ENCODE results near the gene KIF3B.
"Not testable (repeated sequence)": the region's sequence is repeated elsewhere in the genome, so short reads cannot be mapped to it uniquely, and the experiment has no call there.

KIF3B gene

DNA sequence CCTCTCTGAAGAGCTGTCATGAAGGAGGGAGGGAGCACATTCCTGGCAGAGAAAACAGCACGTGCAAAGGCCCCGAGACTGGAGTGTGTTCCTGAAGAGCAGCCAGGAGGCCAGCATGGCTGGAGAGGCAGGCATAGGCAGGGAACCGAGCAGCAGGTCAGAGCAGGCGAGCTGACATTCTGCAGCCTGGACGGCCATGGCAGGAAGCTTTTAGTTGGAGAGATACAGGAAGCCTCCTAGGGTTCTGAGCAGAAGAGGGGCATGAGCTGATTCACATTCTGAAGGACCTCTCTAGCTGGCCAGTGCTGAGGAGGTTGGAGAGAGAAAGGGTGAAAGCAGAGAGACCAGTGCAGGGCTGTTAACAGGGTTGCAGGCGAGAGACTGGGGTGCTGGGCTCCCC lies 40.0 kb upstream of the KIF3B start:
- no peak for DNase-seq
- Histone ChIP-seq H3K4me3 (ENCODE audit: control insufficient read depth in 1 of 7, extremely low read depth in 1 of 7, insufficient read depth in 4 of 7, low read depth in 2 of 7, low read length in 6 of 7) (no peak overlapping the region), H3K36me3 (ENCODE audit: control insufficient read depth in 4 of 4, insufficient read depth in 4 of 4, low read length in 3 of 4) (peaks cover 0 to 50% (median 33%) of the 10 kb centered on the region in 4 experiments), H3K9me3 (ENCODE audit: control extremely low read depth in 1 of 5, control insufficient read depth in 4 of 5, insufficient read depth in 2 of 5, low read depth in 1 of 5, low read length in 4 of 5) (no peaks in the 10 kb centered on the region), H3K27ac (ENCODE audit: insufficient read depth in 1 of 2, low read depth in 1 of 2, low read length in 2 of 2, poor library complexity in 1 of 2, severe bottlenecking in 2 of 2) (no peak overlapping the region), H3K4me1 (ENCODE audit: control extremely low read depth in 1 of 4, control insufficient read depth in 4 of 4, insufficient read depth in 4 of 4, low read length in 3 of 4) (peaks cover 0 to 6% (median 2%) of the 10 kb centered on the region in 4 experiments), H3K27me3 (replicated peaks in 2 of 5; ENCODE audit: control insufficient read depth in 4 of 5, insufficient read depth in 5 of 5, low read length in 4 of 5) (no peaks in the 10 kb centered on the region)
- ChIA-PET POLR2A (no interaction called here), CTCF (no interaction called here)
- WGBS (ENCODE audit: insufficient coverage) = 94% methylated on average over 5 of the region's 6 CpGs

DNA sequence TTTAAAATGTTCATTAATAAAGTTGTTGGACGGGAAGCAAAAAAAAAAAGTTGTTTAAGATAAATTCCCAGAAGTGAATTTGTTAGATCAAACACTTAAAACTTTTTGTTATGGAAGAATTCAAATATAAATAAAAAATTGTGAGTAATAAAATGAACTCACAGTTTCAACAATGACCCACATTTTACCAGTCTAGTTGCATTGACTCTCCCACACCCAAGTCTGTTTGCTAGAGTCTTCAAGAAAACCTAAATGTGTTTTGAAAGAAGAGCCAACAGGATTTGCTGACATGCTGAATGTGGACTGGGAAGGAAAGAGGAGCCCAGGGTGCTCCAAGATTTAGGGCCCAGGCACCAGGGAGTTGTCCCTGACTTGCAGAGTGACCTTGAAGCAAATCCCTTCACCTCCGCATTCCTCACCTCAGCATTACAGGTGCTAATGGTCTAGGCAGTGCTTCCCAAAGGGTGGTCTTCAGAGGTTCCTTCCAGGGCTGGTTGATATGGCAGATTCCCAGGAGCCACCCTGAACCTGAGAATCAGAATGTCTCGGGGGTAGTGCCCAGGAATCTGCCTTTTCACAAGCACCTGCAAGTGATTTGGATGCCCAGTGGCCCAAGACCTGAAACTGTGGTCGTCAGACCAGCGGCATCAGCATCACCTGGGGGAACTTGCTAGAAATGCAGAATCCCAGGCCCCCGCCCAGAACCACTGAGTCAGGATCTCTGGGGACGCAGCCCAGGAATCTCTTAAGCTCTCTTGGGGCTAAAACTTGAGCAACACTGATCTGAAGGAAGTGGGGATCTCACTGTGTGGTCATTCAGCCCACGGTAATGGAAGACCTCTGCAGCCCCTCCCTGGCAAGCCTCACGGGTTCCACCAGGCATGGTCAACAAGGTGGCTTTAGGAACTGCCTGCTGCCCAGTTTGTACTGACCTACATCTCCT lies 38.7 kb upstream of the KIF3B start:
- POLR2A ChIA-PET = no interaction called here
- Histone ChIP-seq H3K36me3 (ENCODE audit: control insufficient read depth in 4 of 4, insufficient read depth in 4 of 4, low read length in 3 of 4) (peaks cover 0 to 37% (median 23%) of the 10 kb centered on the region in 4 experiments), H3K4me1 (ENCODE audit: control extremely low read depth in 1 of 4, control insufficient read depth in 4 of 4, insufficient read depth in 4 of 4, low read length in 3 of 4) (peaks cover 0 to 4% (median 0%) of the 10 kb centered on the region in 4 experiments), H3K27me3 (replicated peaks in 2 of 5; ENCODE audit: control insufficient read depth in 4 of 5, insufficient read depth in 5 of 5, low read length in 4 of 5) (no peaks in the 10 kb centered on the region), H3K4me3 (ENCODE audit: control insufficient read depth in 1 of 7, extremely low read depth in 1 of 7, insufficient read depth in 4 of 7, low read depth in 2 of 7, low read length in 6 of 7) (no peak overlapping the region), H3K27ac (ENCODE audit: insufficient read depth in 1 of 2, low read depth in 1 of 2, low read length in 2 of 2, poor library complexity in 1 of 2, severe bottlenecking in 2 of 2) (no peak overlapping the region), H3K9me3 (ENCODE audit: control extremely low read depth in 1 of 5, control insufficient read depth in 4 of 5, insufficient read depth in 2 of 5, low read depth in 1 of 5, low read length in 4 of 5) (no peaks in the 10 kb centered on the region)
- no peak for DNase-seq
- CTCF ChIA-PET = interaction anchor here (1.0 kb wide), 1 partner anchor 20 kb away, joined by 3 read pairs; no protein-coding TSS in a partner anchor
- 98% methylated on average over 6 of the region's 9 CpGs for WGBS (ENCODE audit: insufficient coverage)

DNA sequence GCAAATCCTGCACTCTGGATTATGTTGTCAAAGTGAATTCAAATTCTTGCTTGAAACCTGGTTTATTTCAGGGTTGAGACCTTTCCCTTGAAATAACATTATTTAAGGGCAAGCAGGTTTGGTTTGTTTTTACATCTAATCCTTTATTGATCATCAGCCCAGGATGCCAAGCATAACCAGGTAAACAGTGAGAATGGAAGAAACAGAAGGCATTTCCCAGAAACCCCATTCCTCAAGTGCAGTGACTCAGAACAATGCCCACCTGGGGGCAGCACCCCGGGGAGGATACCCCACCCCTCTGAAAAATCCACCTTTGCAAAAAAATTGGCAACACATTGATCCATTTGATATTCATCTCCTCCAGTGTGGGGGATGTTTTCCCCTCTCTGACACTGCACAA lies 37.2 kb upstream of the KIF3B start:
- CTCF ChIA-PET = interaction anchor here (1.0 kb wide), 1 partner anchor 19 kb away, joined by 3 read pairs; no protein-coding TSS in a partner anchor
- POLR2A ChIA-PET = no interaction called here
- H3K36me3 ChIP-seq (ENCODE audit: control insufficient read depth in 4 of 4, insufficient read depth in 4 of 4, low read length in 3 of 4) = peaks cover 0 to 24% (median 10%) of the 10 kb centered on the region in 4 experiments
- H3K9me3 ChIP-seq (ENCODE audit: control extremely low read depth in 1 of 5, control insufficient read depth in 4 of 5, insufficient read depth in 2 of 5, low read depth in 1 of 5, low read length in 4 of 5) = no peaks in the 10 kb centered on the region
- H3K4me1 ChIP-seq (ENCODE audit: control extremely low read depth in 1 of 4, control insufficient read depth in 4 of 4, insufficient read depth in 4 of 4, low read length in 3 of 4) = no peaks in the 10 kb centered on the region
- H3K4me3 ChIP-seq (ENCODE audit: control insufficient read depth in 1 of 7, extremely low read depth in 1 of 7, insufficient read depth in 4 of 7, low read depth in 2 of 7, low read length in 6 of 7) = no peak overlapping the region
- WGBS (ENCODE audit: insufficient coverage) = no CpG with 5 or more reads among the region's 1 CpG
- no peak for DNase-seq
- no peaks in the 10 kb centered on the region for H3K27me3 ChIP-seq (replicated peaks in 2 of 5; ENCODE audit: control insufficient read depth in 4 of 5, insufficient read depth in 5 of 5, low read length in 4 of 5)
- no peak overlapping the region for H3K27ac ChIP-seq (ENCODE audit: insufficient read depth in 1 of 2, low read depth in 1 of 2, low read length in 2 of 2, poor library complexity in 1 of 2, severe bottlenecking in 2 of 2)

GRCh38 chr20:32241807-32242206 lies 35.6 kb upstream of the KIF3B start:
- Histone ChIP-seq H3K36me3 (ENCODE audit: control insufficient read depth in 4 of 4, insufficient read depth in 4 of 4, low read length in 3 of 4) (peaks cover 0 to 8% (median 2%) of the 10 kb centered on the region in 4 experiments), H3K4me1 (ENCODE audit: control extremely low read depth in 1 of 4, control insufficient read depth in 4 of 4, insufficient read depth in 4 of 4, low read length in 3 of 4) (no peaks in the 10 kb centered on the region), H3K27ac (ENCODE audit: insufficient read depth in 1 of 2, low read depth in 1 of 2, low read length in 2 of 2, poor library complexity in 1 of 2, severe bottlenecking in 2 of 2) (no peak overlapping the region), H3K9me3 (ENCODE audit: control extremely low read depth in 1 of 5, control insufficient read depth in 4 of 5, insufficient read depth in 2 of 5, low read depth in 1 of 5, low read length in 4 of 5) (no peaks in the 10 kb centered on the region), H3K4me3 (ENCODE audit: control insufficient read depth in 1 of 7, extremely low read depth in 1 of 7, insufficient read depth in 4 of 7, low read depth in 2 of 7, low read length in 6 of 7) (no peak overlapping the region), H3K27me3 (replicated peaks in 2 of 5; ENCODE audit: control insufficient read depth in 4 of 5, insufficient read depth in 5 of 5, low read length in 4 of 5) (no peaks in the 10 kb centered on the region)
- POLR2A ChIA-PET = interaction anchor here (0.9 kb wide), 1 partner anchor 9 kb away, joined by 3 read pairs; no protein-coding TSS in a partner anchor
- no peak for DNase-seq
- CTCF ChIA-PET = interaction anchor here (1.1 to 1.6 kb wide), 2 partner anchors 10 to 11 kb away, joined by 3 read pairs; no protein-coding TSS in a partner anchor
- WGBS (ENCODE audit: insufficient coverage) = 94% methylated on average over 3 of the region's 4 CpGs

GRCh38 chr20:32244150-32244823 lies 33.2 kb upstream of the KIF3B start:
- H3K27ac ChIP-seq (ENCODE audit: insufficient read depth in 1 of 2, low read depth in 1 of 2, low read length in 2 of 2, poor library complexity in 1 of 2, severe bottlenecking in 2 of 2) = no peak overlapping the region
- POLR2A ChIA-PET = no interaction called here
- H3K4me3 ChIP-seq (ENCODE audit: control insufficient read depth in 1 of 7, extremely low read depth in 1 of 7, insufficient read depth in 4 of 7, low read depth in 2 of 7, low read length in 6 of 7) = no peak overlapping the region
- no peaks in the 10 kb centered on the region for H3K9me3 ChIP-seq (ENCODE audit: control extremely low read depth in 1 of 5, control insufficient read depth in 4 of 5, insufficient read depth in 2 of 5, low read depth in 1 of 5, low read length in 4 of 5)
- H3K4me1 ChIP-seq (ENCODE audit: control extremely low read depth in 1 of 4, control insufficient read depth in 4 of 4, insufficient read depth in 4 of 4, low read length in 3 of 4) = no peaks in the 10 kb centered on the region
- DNase-seq = no peak
- 100% methylated on average over 2 of the region's 6 CpGs for WGBS (ENCODE audit: insufficient coverage)
- H3K27me3 ChIP-seq (replicated peaks in 2 of 5; ENCODE audit: control insufficient read depth in 4 of 5, insufficient read depth in 5 of 5, low read length in 4 of 5) = no peaks in the 10 kb centered on the region
- CTCF ChIA-PET = no interaction called here
- H3K36me3 ChIP-seq (ENCODE audit: control insufficient read depth in 4 of 4, insufficient read depth in 4 of 4, low read length in 3 of 4) = no peaks in the 10 kb centered on the region

GRCh38 chr20:32244959-32245358 lies 32.5 kb upstream of the KIF3B start:
- H3K27me3 ChIP-seq (replicated peaks in 2 of 5; ENCODE audit: control insufficient read depth in 4 of 5, insufficient read depth in 5 of 5, low read length in 4 of 5) = no peaks in the 10 kb centered on the region
- ChIA-PET CTCF (no interaction called here), POLR2A (no interaction called here)
- no peak for DNase-seq
- H3K9me3 ChIP-seq (ENCODE audit: control extremely low read depth in 1 of 5, control insufficient read depth in 4 of 5, insufficient read depth in 2 of 5, low read depth in 1 of 5, low read length in 4 of 5) = no peaks in the 10 kb centered on the region
- H3K27ac ChIP-seq (ENCODE audit: insufficient read depth in 1 of 2, low read depth in 1 of 2, low read length in 2 of 2, poor library complexity in 1 of 2, severe bottlenecking in 2 of 2) = no peak overlapping the region
- no peaks in the 10 kb centered on the region for H3K4me1 ChIP-seq (ENCODE audit: control extremely low read depth in 1 of 4, control insufficient read depth in 4 of 4, insufficient read depth in 4 of 4, low read length in 3 of 4)
- 100% methylated on average over 3 of the region's 4 CpGs for WGBS (ENCODE audit: insufficient coverage)
- no peak overlapping the region for H3K4me3 ChIP-seq (ENCODE audit: control insufficient read depth in 1 of 7, extremely low read depth in 1 of 7, insufficient read depth in 4 of 7, low read depth in 2 of 7, low read length in 6 of 7)
- no peaks in the 10 kb centered on the region for H3K36me3 ChIP-seq (ENCODE audit: control insufficient read depth in 4 of 4, insufficient read depth in 4 of 4, low read length in 3 of 4)

GRCh38 chr20:32246208-32246607 lies 31.2 kb upstream of the KIF3B start:
- POLR2A ChIA-PET; H3K4me1 ChIP-seq (ENCODE audit: control extremely low read depth in 1 of 4, control insufficient read depth in 4 of 4, insufficient read depth in 4 of 4, low read length in 3 of 4); H3K27me3 ChIP-seq (replicated peaks in 2 of 5; ENCODE audit: control insufficient read depth in 4 of 5, insufficient read depth in 5 of 5, low read length in 4 of 5); H3K27ac ChIP-seq (ENCODE audit: insufficient read depth in 1 of 2, low read depth in 1 of 2, low read length in 2 of 2, poor library complexity in 1 of 2, severe bottlenecking in 2 of 2); CTCF ChIA-PET; H3K9me3 ChIP-seq (ENCODE audit: control extremely low read depth in 1 of 5, control insufficient read depth in 4 of 5, insufficient read depth in 2 of 5, low read depth in 1 of 5, low read length in 4 of 5); H3K4me3 ChIP-seq (ENCODE audit: control insufficient read depth in 1 of 7, extremely low read depth in 1 of 7, insufficient read depth in 4 of 7, low read depth in 2 of 7, low read length in 6 of 7); DNase-seq; H3K36me3 ChIP-seq (ENCODE audit: control insufficient read depth in 4 of 4, insufficient read depth in 4 of 4, low read length in 3 of 4): not testable (repeated sequence)
- WGBS (ENCODE audit: insufficient coverage) = 100% methylated on average over 3 of the region's 5 CpGs
